22Rv1 (cell line): ENCODE data around the gene PACRG.

Experiments used
- CTCF ChIP-seq: fragments of 450-650 bp; IDR thresholded peaks from 2 replicates; pipeline ENCODE4 v1.5.1; 2017; ENCODE audit warnings: mild to moderate bottlenecking
- ZFX ChIP-seq: fragments of 450-650 bp; IDR thresholded peaks from 2 replicates; pipeline ENCODE4 v1.6.1; 2017; ENCODE audit warnings: antibody characterized with exemption, borderline replicate concordance

GRCh38 chr6:162706232-162706631, 21.5 kb upstream of the PACRG start:
- TF ChIP-seq CTCF (no peak), ZFX (no peak)
